H9 (cell line): Measurements from ENCODE around the gene TCF7L1. TPM values are rescaled to one million over a fixed set of nuclear protein-coding genes. Genes with fewer than 3 reads are reported as not detected.
A peak's percentile ranks its signal among the peaks of the same experiment; 100 is the strongest.

Experiments used
- DNase-seq: peaks from one replicate; pipeline ENCODE4 v3.0.0-alpha.2; 2017
- H2AFZ ChIP-seq: one replicate; pipeline ENCODE4 v1.6.1; 2013; ENCODE audit warnings: mild to moderate bottlenecking, low read length, control low read depth, moderate library complexity
- H2AK5ac ChIP-seq: 2 replicates; pipeline ENCODE4 v1.6.1; 2013; ENCODE audit warnings: low read length, control low read depth, mixed read lengths; ENCODE audit not compliant: insufficient read length
- H2BK120ac ChIP-seq: one replicate; pipeline ENCODE4 v1.6.1; 2013; ENCODE audit warnings: low read depth, mild to moderate bottlenecking, low read length, control low read depth, inconsistent platforms; ENCODE audit not compliant: poor library complexity, severe bottlenecking
- H2BK12ac ChIP-seq: 2 replicates; pipeline ENCODE4 v1.6.1; 2013; ENCODE audit warnings: low read length, control low read depth, mixed read lengths, low read depth; ENCODE audit not compliant: insufficient read length
- H2BK15ac ChIP-seq: 2 replicates; pipeline ENCODE4 v1.6.1; 2013; ENCODE audit warnings: low read depth, low read length, control low read depth
- H2BK20ac ChIP-seq: one replicate; pipeline ENCODE4 v1.6.1; 2013; ENCODE audit warnings: low read depth, mild to moderate bottlenecking, low read length, control low read depth, inconsistent platforms; ENCODE audit not compliant: poor library complexity, severe bottlenecking
- H2BK5ac ChIP-seq: 2 replicates; pipeline ENCODE4 v1.6.1; 2013; ENCODE audit warnings: low read length, control low read depth, mixed read lengths; ENCODE audit not compliant: insufficient read length
- H3K14ac ChIP-seq: 2 replicates; pipeline ENCODE4 v1.6.1; 2013; ENCODE audit warnings: low read length, control low read depth; ENCODE audit not compliant: insufficient read depth
- H3K18ac ChIP-seq: 2 replicates; pipeline ENCODE4 v1.6.1; 2013; ENCODE audit warnings: low read depth, mild to moderate bottlenecking, mixed read lengths, low read length, control low read depth; ENCODE audit not compliant: insufficient read length
- H3K23ac ChIP-seq: 2 replicates; pipeline ENCODE4 v1.6.1; 2013; ENCODE audit warnings: low read length, control low read depth, mixed read lengths, low read depth; ENCODE audit not compliant: insufficient read length
- H3K23me2 ChIP-seq: 2 replicates; pipeline ENCODE4 v1.6.1; 2013; ENCODE audit warnings: low read depth, mild to moderate bottlenecking, mixed read lengths, low read length, control low read depth; ENCODE audit not compliant: insufficient read length, poor library complexity, severe bottlenecking
- H3K27ac ChIP-seq: 2 replicates; pipeline ENCODE4 v1.5.1; 2013; ENCODE audit warnings: low read length, control low read depth, mixed read lengths, low read depth; ENCODE audit not compliant: insufficient read length
- H3K27me3 ChIP-seq: 2 replicates; pipeline ENCODE4 v1.6.1; 2013; ENCODE audit warnings: low read length, control low read depth, inconsistent platforms; ENCODE audit not compliant: insufficient read depth
- H3K4ac ChIP-seq: 2 replicates; pipeline ENCODE4 v1.6.1; 2013; ENCODE audit warnings: low read depth, mild to moderate bottlenecking, control low read depth, inconsistent platforms, low read length, moderate library complexity
- H3K4me1 ChIP-seq: 2 replicates; pipeline ENCODE4 v1.6.1; 2013; ENCODE audit warnings: low read length, control low read depth, inconsistent platforms; ENCODE audit not compliant: insufficient read depth
- H3K4me2 ChIP-seq: 2 replicates; pipeline ENCODE4 v1.6.1; 2013; ENCODE audit warnings: low read length, control low read depth, mixed read lengths; ENCODE audit not compliant: insufficient read length, insufficient read depth
- H3K56ac ChIP-seq: 2 replicates; pipeline ENCODE4 v1.6.1; 2013; ENCODE audit warnings: low read depth, mild to moderate bottlenecking, mixed read lengths, low read length, control low read depth; ENCODE audit not compliant: insufficient read length
- H3K79me1 ChIP-seq: 2 replicates; pipeline ENCODE4 v1.6.1; 2013; ENCODE audit warnings: low read depth, mild to moderate bottlenecking, moderate library complexity, low read length, control low read depth, inconsistent platforms; ENCODE audit not compliant: insufficient read depth, poor library complexity, severe bottlenecking
- H3K79me2 ChIP-seq: 2 replicates; pipeline ENCODE4 v1.6.1; 2013; ENCODE audit warnings: low read length, control low read depth, inconsistent platforms; ENCODE audit not compliant: insufficient read depth
- H3K9ac ChIP-seq: 2 replicates; pipeline ENCODE4 v1.6.1; 2013; ENCODE audit warnings: low read length, control low read depth, mixed read lengths; ENCODE audit not compliant: insufficient read length; ENCODE audit errors: extremely low read depth
- H3K9me3 ChIP-seq: one replicate; pipeline ENCODE4 v1.6.1; 2013; ENCODE audit warnings: low read depth, low read length, inconsistent platforms; ENCODE audit not compliant: control insufficient read depth
- H3T11ph ChIP-seq: one replicate; pipeline ENCODE4 v1.6.1; 2013; ENCODE audit warnings: mild to moderate bottlenecking, low read length, control low read depth, inconsistent platforms
- H4K20me1 ChIP-seq: one replicate; pipeline ENCODE4 v1.6.1; 2013; ENCODE audit not compliant: control insufficient read depth, insufficient read length, insufficient read depth
- H4K5ac ChIP-seq: 2 replicates; pipeline ENCODE4 v1.6.1; 2013; ENCODE audit warnings: low read depth, mild to moderate bottlenecking, mixed read lengths, low read length, control low read depth; ENCODE audit not compliant: insufficient read length
- H4K8ac ChIP-seq: replicated peaks from 2 replicates; pipeline ENCODE4 v1.6.1; 2013; ENCODE audit warnings: low read length, control low read depth, mixed read lengths, low read depth; ENCODE audit not compliant: insufficient read length
- H4K91ac ChIP-seq: 2 replicates; pipeline ENCODE4 v1.6.1; 2013; ENCODE audit warnings: low read depth, mild to moderate bottlenecking, moderate library complexity, mixed read lengths, low read length, control low read depth; ENCODE audit not compliant: insufficient read length
- H3K27ac Mint-ChIP-seq, 3 experiments: 2 replicates in 2 of 3; 3 replicates in 1 of 3; pipeline ENCODE4 v1.8.0; 2020 to 2021; ENCODE audit warnings: mixed read lengths in 3 of 3, mild to moderate bottlenecking in 1 of 3, moderate library complexity in 1 of 3
- H3K27me3 Mint-ChIP-seq: 2 replicates; pipeline ENCODE4 v1.8.0; 2021; ENCODE audit warnings: low read depth, mild to moderate bottlenecking, moderate library complexity, mixed read lengths
- H3K36me3 Mint-ChIP-seq, 3 experiments: 2 replicates in 2 of 3; 3 replicates in 1 of 3; pipeline ENCODE4 v1.8.0; 2020 to 2021; ENCODE audit warnings: low read depth in 3 of 3, mixed read lengths in 3 of 3; ENCODE audit not compliant: insufficient read depth in 1 of 3
- H3K4me1 Mint-ChIP-seq, 2 experiments: 2 replicates each; pipeline ENCODE4 v1.8.0; 2020; ENCODE audit warnings: mixed read lengths in 2 of 2
- H3K4me3 Mint-ChIP-seq, 2 experiments: 2 replicates in 1 of 2; 3 replicates in 1 of 2; pipeline ENCODE4 v1.8.0; 2020 to 2021; ENCODE audit warnings: mild to moderate bottlenecking in 2 of 2, mixed read lengths in 2 of 2, moderate library complexity in 1 of 2
- H3K9me3 Mint-ChIP-seq, 2 experiments: 2 replicates in 1 of 2; 3 replicates in 1 of 2; pipeline ENCODE4 v1.8.0; 2020; ENCODE audit warnings: mild to moderate bottlenecking in 2 of 2, mixed read lengths in 2 of 2, moderate library complexity in 1 of 2
- CTCF ChIP-seq: fragments of 200-600 bp; sonication (generic); conservative IDR thresholded peaks from 3 replicates; pipeline ENCODE4 v1.8.0; 2021; ENCODE audit warnings: antibody characterized with exemption, mild to moderate bottlenecking
- WGBS: extraction: QIAGEN DNeasy Blood & Tissue Kit; methylation state at CpG from one replicate; pipeline ENCODE4 v1.1.7; 2013; ENCODE audit warnings: missing lambda C conversion rate, low lambda C conversion rate, mixed read lengths; ENCODE audit not compliant: insufficient read length; ENCODE audit errors: extremely low coverage; 5-methylcytosine and 5-hydroxymethylcytosine counted together
- total RNA-seq: library from RNA; stranded (reverse); gene quantifications from 2 replicates; pipeline ENCODE4 v1.2.1, GENCODE V29; 2021

The TCF7L1 gene
- total RNA-seq, 1 experiment from 2014 or later: 112 TPM

GRCh38 chr2:85242321-85242720 is 109.1 kb downstream of the TCF7L1 start:
- no peak for DNase-seq
- peaks cover 3% of the 10 kb centered on the region for H4K20me1 ChIP-seq
- H3K4me2 ChIP-seq: no peak overlapping the region
- no peak overlapping the region for H2AFZ ChIP-seq
- Mint-ChIP-seq H3K4me3 (no peak overlapping the region; a peak in 1 of 5 replicates), H3K27me3 (peaks cover 1% of the 10 kb centered on the region; the same call in 1 of the 2 replicates), H3K4me1 (peaks cover 75 to 82% of the 10 kb centered on the region in 2 experiments), H3K9me3 (peaks cover 0 to 2% of the 10 kb centered on the region in 2 experiments; a peak in 1 of 5 replicates), H3K36me3 (peaks cover 16 to 24% (median 18%) of the 10 kb centered on the region in 3 experiments; a peak in 6 of 7 replicates), H3K27ac (peak overlapping the region in 2 of 3 experiments; percentile 74 to 87; a peak in 3 of 7 replicates)
- H3K4me1 ChIP-seq: peaks cover 31% of the 10 kb centered on the region; the same call in 1 of the 2 replicates
- no peak overlapping the region for H4K8ac ChIP-seq
- H3K27me3 ChIP-seq: no peaks in the 10 kb centered on the region
- H2BK15ac ChIP-seq: no peak overlapping the region
- H3K23ac ChIP-seq: no peak overlapping the region
- no peak for TF ChIP-seq CTCF
- H3K9me3 ChIP-seq: no peaks in the 10 kb centered on the region
- no peak overlapping the region for H2BK120ac ChIP-seq
- H2AK5ac ChIP-seq: no peak overlapping the region
- no peak overlapping the region for H3K4ac ChIP-seq
- no peak overlapping the region for H3K18ac ChIP-seq
- H3K27ac ChIP-seq: no peak overlapping the region
- no CpG with 5 or more reads among the region's 7 CpGs for WGBS
- no peak overlapping the region for H3K14ac ChIP-seq
- peaks cover 8% of the 10 kb centered on the region for H3K23me2 ChIP-seq
- no peak overlapping the region for H2BK20ac ChIP-seq
- no peak overlapping the region for H2BK5ac ChIP-seq
- no peak overlapping the region for H3K56ac ChIP-seq
- no peak overlapping the region for H4K5ac ChIP-seq
- peaks cover 23% of the 10 kb centered on the region for H3K79me2 ChIP-seq
- no peak overlapping the region for H3K9ac ChIP-seq
- H3T11ph ChIP-seq: no peak overlapping the region
- H2BK12ac ChIP-seq: no peak overlapping the region
- H4K91ac ChIP-seq: no peak overlapping the region
- H3K79me1 ChIP-seq: peaks cover 11% of the 10 kb centered on the region
